A172 (cell line): ENCODE results near the gene RERE. TPM values are rescaled to one million over a fixed set of nuclear protein-coding genes. Genes with fewer than 3 reads are reported as not detected.

Experiments used
- DNase-seq: peaks from one replicate; pipeline ENCODE4 v3.0.0-alpha.2; 2015; ENCODE audit warnings: low spot score
- total RNA-seq: library from RNA; depleted of rRNA; stranded (reverse); fragments of >200 nt; shearing (Covaris generic); gene quantifications from 2 replicates; pipeline ENCODE4 v1.2.3, GENCODE V29; 2014

The RERE gene
- total RNA-seq, 1 experiment from 2014 or later: 7.0 TPM

DNA sequence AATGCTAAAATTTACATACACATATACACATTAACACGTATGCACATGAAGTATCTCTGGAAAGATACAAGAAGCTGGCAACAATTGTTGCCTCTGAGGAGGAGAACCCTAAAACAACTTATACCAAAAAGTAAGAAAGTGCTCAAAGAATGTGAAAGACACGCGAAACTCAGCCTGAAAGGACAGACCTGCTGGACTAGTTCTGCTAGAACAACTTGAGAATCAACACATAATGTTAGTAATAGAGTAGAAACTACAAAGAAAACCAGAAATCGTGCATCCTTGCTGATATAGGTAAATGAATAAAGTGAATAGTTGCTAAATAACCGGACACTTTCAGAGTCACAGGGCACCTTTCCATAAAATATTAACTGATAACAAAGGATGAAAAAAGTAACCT is 242.5 kb downstream of the RERE start:
- no peak for DNase-seq

DNA sequence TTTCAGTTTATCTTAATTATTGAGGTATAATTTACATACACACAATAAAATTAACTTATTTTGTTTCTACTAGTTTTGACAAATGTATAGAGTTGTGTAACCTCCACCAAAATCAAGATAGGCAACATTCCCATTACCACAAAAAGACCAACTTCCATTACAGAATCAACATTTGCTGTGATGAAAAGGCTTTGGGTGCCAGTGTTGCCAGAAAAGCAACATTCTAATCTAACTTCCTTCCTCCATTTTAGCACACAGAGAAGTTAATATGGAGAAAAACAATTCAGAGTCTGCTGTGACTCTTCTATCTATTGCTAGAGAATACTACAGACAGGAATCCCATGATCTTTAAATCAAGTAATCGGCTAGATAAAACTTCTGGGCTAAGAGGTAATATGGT is 245.3 kb downstream of the RERE start:
- no peak for DNase-seq

GRCh38 chr1:8571200-8571984 is 246.0 kb downstream of the RERE start:
- peak; percentile 4 for DNase-seq

- no peak for DNase-seq
Observed at GRCh38 chr1:8570465-8570864, 247.0 kb downstream of the RERE start.

DNA sequence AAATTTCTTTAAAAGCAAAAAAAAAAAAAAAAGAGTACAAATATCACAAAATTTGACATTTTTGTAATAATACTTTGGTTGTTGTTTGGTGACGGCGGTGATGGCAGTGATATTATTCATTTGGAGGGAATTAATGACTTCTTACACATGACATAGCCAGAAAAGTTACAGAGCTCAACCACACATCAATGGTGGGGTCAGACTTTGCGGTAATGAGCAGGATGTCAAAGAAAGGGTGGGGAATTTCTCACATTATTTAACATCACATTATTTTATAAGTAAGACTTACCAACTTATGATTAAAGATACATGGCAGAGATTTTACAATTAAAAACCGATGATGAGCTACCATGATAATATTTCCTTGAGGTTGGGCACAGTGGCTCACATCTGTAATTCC is 248.2 kb downstream of the RERE start:
- DNase-seq: no peak

GRCh38 chr1:8568837-8569236 is 248.6 kb downstream of the RERE start:
- DNase-seq: no peak

DNA sequence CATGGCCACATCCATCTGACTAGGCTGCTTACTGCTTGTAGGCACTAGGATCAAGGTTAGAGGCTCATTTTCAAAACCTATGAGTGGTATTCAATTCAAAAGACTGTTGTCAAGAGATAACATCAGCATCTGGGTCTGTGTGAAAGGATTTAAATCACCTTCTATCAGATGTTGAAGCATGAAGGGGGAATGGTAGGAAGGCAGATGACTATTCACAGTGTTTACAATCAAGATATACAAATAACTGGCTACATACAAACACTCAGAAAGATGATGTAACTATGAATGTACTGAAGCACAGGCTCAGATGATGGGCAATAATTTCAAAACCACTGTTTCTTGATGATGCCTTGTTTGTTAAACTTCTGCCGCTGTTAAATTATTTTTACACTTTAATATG is 250.3 kb downstream of the RERE start:
- DNase-seq: no peak

- no peak for DNase-seq
Observed at GRCh38 chr1:8565802-8566201, 251.6 kb downstream of the RERE start.

DNA sequence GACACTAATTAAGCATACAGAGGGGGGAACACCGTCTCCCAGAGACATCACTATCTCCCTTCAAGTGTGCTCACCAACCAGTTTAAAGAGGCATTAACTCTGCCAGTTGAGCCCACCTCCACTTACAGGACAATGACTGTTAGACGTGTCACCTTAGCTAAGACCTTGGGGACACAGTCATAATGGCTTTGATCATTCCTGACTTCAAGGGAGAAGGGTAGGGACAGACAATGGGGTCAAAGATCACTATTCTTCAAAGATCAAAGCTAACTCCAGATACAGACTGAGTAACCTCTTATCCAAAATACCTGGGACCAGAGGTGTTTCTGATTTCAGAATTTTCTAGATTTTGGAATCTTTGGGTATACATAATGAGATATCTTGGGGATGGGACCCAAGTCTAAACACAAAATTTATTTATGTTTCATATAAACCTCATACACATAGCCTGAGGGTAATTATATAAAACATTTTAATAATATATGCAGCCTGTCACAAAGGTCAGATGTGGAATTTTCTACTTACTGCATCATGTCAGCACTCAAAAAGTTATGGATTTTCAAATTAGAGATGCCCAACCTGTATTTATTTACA is 253.4 kb downstream of the RERE start:
- no peak for DNase-seq

DNA sequence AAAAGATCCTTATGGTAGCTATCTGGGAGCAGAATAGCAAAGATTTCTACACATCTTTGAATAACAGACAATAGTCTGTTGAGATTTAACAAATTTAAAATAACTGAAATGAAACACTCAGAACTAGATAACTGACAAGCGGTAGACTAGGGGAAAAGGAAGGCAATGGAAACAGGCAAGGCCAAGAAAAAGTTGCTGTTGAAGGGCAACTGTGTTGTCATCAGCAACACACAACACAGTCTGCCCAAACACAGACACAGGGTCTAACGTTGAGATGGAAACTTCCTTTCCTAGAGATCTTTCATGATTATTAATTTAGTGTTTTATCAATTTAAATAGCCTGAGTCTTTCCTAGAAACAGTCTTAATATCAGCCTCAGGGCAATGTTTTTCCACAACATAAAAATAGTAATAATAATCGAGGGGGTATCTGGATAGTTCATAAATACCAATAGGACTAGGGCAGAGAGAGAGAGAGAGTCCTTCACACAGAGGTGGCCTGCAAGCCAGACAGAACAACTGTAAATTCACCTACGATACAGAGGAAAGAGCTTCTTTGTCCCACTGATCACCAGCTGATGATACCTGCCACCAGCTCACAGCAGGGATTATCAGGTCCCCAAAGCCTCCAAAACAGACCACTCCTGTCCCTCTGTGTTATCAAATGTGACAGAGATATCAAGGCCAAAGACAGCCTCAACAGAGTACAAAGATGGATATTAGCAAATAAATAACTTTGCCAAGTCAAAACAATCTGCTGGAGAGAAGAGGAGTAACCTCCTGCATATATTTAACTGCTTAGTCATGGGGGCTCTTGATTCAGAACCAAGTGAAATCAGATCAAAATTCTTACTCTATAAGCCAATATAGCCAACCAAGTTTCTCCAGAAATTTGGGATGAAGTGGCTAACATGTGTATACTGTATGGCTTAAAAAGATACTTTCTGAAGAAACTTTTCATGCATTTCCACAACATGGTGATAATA is 254.3 kb downstream of the RERE start:
- no peak for DNase-seq

- DNase-seq: no peak
Observed at GRCh38 chr1:8562222-8562621, 255.2 kb downstream of the RERE start.

- peak; percentile 11 for DNase-seq
Observed at GRCh38 chr1:8560611-8561544, 256.6 kb downstream of the RERE start.

DNA sequence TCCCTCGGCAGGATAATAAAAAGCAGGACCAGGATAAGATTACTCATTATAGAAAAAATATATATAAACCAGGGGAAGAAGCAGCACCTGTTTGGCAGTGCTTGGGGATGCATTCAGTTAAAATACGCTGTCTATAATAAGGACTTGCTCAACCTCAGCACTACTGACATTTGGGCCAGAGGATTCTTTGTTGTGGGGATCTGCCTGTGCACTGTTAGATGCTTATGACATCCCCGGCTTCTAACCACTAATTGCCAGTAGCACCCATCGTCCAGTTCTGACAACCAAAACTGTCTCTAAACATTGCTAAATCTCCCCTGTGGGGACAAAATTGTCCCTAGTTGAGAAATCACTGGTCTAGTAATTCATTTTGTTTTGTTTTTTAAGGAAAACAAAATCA is 257.4 kb downstream of the RERE start:
- no peak for DNase-seq

GRCh38 chr1:8555582-8555981 is 261.9 kb downstream of the RERE start:
- no peak for DNase-seq

DNA sequence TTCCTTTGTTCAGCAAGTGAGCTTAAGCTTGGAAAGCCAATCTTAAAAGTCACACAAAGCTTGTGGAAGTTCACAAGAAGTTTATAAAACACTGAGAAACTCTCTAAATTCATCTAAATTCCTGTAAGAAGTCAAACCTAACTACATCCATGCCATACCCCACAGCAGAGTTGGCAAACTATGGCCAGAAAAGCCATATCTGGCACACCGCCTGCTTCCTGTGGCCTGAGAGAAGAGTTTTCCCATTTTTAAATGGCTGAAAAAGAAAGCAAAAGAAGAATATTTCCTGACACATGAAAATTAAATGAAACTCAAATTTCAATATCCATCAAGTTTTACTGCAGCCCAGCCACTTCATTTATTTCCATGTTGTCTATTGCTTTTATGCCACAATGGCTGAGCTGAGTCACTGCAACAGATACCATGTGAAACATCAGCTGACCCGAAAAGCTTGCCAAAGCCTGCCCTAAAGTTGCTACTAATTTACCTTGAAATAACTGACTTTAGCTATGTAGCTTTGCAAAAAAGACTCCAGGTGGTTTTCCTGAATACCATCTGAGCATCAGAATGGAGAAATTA is 262.4 kb downstream of the RERE start:
- DNase-seq: peak; percentile 38

DNA sequence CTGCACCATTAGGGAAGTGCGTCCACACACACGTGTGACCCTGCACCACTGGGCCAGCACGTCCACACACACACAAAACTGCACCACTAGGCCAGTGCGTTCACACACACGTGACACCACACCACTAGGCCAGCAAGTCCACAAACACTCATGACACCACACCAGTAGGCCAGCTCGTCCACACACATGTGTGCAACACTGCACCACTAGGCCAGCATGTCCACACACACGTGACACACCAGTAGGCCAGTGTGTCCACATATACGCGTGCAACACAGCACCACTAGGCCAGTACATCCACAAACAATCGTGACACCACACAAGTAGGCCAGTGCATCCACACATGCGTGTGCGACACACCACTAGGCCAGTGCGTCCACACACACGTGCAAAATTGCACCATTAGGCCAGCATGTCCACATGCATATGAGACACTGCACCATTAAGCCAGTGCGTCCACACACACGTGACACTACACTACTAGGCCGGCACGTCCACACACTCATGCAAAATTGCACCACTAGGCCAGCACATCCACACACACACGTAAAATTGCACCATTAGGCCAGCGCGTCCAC is 264.5 kb downstream of the RERE start:
- DNase-seq: no peak

- DNase-seq: no peak
Observed at GRCh38 chr1:8551613-8552489, 265.6 kb downstream of the RERE start.

GRCh38 chr1:8551057-8551456 is 266.4 kb downstream of the RERE start:
- no peak for DNase-seq

DNA sequence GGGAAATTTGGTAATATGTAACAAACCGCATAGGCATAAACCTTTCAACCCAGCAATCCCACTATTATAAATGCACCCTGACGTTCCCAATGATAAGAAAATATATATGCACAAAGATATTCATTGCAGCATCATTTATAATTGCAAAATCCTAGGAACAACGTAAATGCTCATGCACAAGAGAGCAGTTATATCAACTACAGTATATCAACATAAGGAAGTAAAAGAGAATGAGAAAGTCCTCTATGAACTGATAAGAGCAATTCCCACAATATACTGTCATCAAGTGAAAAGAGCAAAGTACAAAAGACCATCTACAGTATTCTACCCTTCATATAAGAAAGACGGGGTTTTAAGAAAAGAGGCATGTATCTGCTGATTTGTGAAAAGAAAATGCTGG is 269.6 kb downstream of the RERE start:
- no peak for DNase-seq

DNA sequence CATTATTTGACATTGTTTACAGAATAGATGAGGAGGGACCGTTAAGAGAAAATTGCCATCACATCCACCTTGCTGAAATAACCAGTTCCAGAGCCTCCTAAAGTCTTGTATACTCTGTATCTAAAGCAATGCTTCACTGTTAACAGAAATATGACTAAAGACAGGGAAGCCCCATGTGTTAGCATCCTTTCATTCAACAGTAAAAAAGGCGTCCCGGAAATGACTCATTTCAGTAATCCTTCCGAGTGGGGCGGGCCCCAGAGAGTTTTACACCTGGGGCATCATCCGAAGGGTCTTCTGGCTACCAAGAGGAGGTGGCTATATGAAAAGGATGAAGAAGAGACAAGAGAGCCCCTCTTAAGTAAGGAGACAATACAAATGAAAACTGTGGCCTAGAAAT is 272.4 kb downstream of the RERE start:
- DNase-seq: peak; percentile 69
